Rectal smooth muscle tissue (tissue), 1 donor: Measurements from ENCODE around the gene PTPRU.

Experiments
- H3K27ac ChIP-seq: one replicate; pipeline ENCODE4 v1.7.0; 2013; ENCODE audit warnings: low read depth, low read length, inconsistent platforms
- H3K27me3 ChIP-seq: one replicate; pipeline ENCODE4 v1.7.0; 2013; ENCODE audit warnings: low read length; ENCODE audit not compliant: control insufficient read depth, insufficient read depth
- H3K36me3 ChIP-seq: one replicate; pipeline ENCODE4 v1.7.0; 2013; ENCODE audit warnings: low read length; ENCODE audit not compliant: control insufficient read depth, insufficient read depth
- H3K4me1 ChIP-seq: one replicate; pipeline ENCODE4 v1.7.0; 2013; ENCODE audit warnings: low read length; ENCODE audit not compliant: control insufficient read depth, insufficient read depth
- H3K4me3 ChIP-seq: one replicate; pipeline ENCODE4 v1.7.0; 2013; ENCODE audit warnings: low read length
- H3K9ac ChIP-seq: one replicate; pipeline ENCODE4 v1.7.0; 2013; ENCODE audit warnings: low read length

Gene PTPRU

GRCh38 chr1:29249951-29250581 is 13.7 kb downstream of the PTPRU start:
- Histone ChIP-seq H3K27me3 (no peaks in the 10 kb centered on the region), H3K4me1 (no peaks in the 10 kb centered on the region), H3K9ac (no peak overlapping the region), H3K27ac (no peak overlapping the region), H3K4me3 (no peak overlapping the region), H3K36me3 (no peaks in the 10 kb centered on the region)

- H3K4me3 ChIP-seq: no peak overlapping the region
- no peak overlapping the region for H3K9ac ChIP-seq
- H3K27ac ChIP-seq: no peak overlapping the region
- no peaks in the 10 kb centered on the region for H3K27me3 ChIP-seq
- H3K4me1 ChIP-seq: no peaks in the 10 kb centered on the region
- H3K36me3 ChIP-seq: no peaks in the 10 kb centered on the region
Measured at GRCh38 chr1:29251164-29252124, 15.1 kb downstream of the PTPRU start.

- H3K4me3 ChIP-seq: no peak overlapping the region
- H3K27me3 ChIP-seq: no peaks in the 10 kb centered on the region
- no peaks in the 10 kb centered on the region for H3K36me3 ChIP-seq
- no peaks in the 10 kb centered on the region for H3K4me1 ChIP-seq
- no peak overlapping the region for H3K9ac ChIP-seq
- H3K27ac ChIP-seq: no peak overlapping the region
Measured at GRCh38 chr1:29253180-29253579, 16.9 kb downstream of the PTPRU start.

- H3K4me3 ChIP-seq: no peak overlapping the region
- H3K36me3 ChIP-seq: no peaks in the 10 kb centered on the region
- H3K9ac ChIP-seq: no peak overlapping the region
- no peaks in the 10 kb centered on the region for H3K4me1 ChIP-seq
- no peaks in the 10 kb centered on the region for H3K27me3 ChIP-seq
- H3K27ac ChIP-seq: no peak overlapping the region
Measured at GRCh38 chr1:29254346-29254745, 18.0 kb downstream of the PTPRU start.

- H3K4me3 ChIP-seq: no peak overlapping the region
- no peaks in the 10 kb centered on the region for H3K4me1 ChIP-seq
- no peaks in the 10 kb centered on the region for H3K27me3 ChIP-seq
- no peaks in the 10 kb centered on the region for H3K36me3 ChIP-seq
- no peak overlapping the region for H3K27ac ChIP-seq
- no peak overlapping the region for H3K9ac ChIP-seq
Measured at GRCh38 chr1:29255134-29255666, 18.9 kb downstream of the PTPRU start.

GRCh38 chr1:29256394-29256793 is 20.1 kb downstream of the PTPRU start:
- Histone ChIP-seq H3K36me3 (no peaks in the 10 kb centered on the region), H3K4me3 (no peak overlapping the region), H3K4me1 (no peaks in the 10 kb centered on the region), H3K27ac (no peak overlapping the region), H3K27me3 (no peaks in the 10 kb centered on the region), H3K9ac (no peak overlapping the region)

- Histone ChIP-seq H3K27ac (no peak overlapping the region), H3K36me3 (no peaks in the 10 kb centered on the region), H3K4me3 (no peak overlapping the region), H3K9ac (no peak overlapping the region), H3K27me3 (no peaks in the 10 kb centered on the region), H3K4me1 (no peaks in the 10 kb centered on the region)
Measured at GRCh38 chr1:29256979-29257804, 20.9 kb downstream of the PTPRU start.

GRCh38 chr1:29258189-29258975 is 22.1 kb downstream of the PTPRU start:
- H3K4me3 ChIP-seq: no peak overlapping the region
- H3K4me1 ChIP-seq: no peaks in the 10 kb centered on the region
- H3K27ac ChIP-seq: no peak overlapping the region

GRCh38 chr1:29258976-29259801 is 22.9 kb downstream of the PTPRU start:
- no peaks in the 10 kb centered on the region for H3K4me1 ChIP-seq

More at GRCh38 chr1:29258189-29258975, 22.1 kb downstream of the PTPRU start:
- H3K27me3 ChIP-seq: no peaks in the 10 kb centered on the region
- no peak overlapping the region for H3K9ac ChIP-seq
- H3K36me3 ChIP-seq: no peaks in the 10 kb centered on the region

GRCh38 chr1:29259802-29260441 is 23.6 kb downstream of the PTPRU start:
- H3K4me1 ChIP-seq: no peaks in the 10 kb centered on the region
- no peak overlapping the region for H3K27ac ChIP-seq
- H3K27me3 ChIP-seq: no peaks in the 10 kb centered on the region
- H3K36me3 ChIP-seq: no peaks in the 10 kb centered on the region
- peak overlapping the region; percentile 52 for H3K4me3 ChIP-seq
- no peak overlapping the region for H3K9ac ChIP-seq

More at GRCh38 chr1:29258976-29259801, 22.9 kb downstream of the PTPRU start:
- Histone ChIP-seq H3K27me3 (no peaks in the 10 kb centered on the region), H3K27ac (no peak overlapping the region), H3K9ac (no peak overlapping the region), H3K36me3 (no peaks in the 10 kb centered on the region), H3K4me3 (peak overlapping the region; percentile 52)
